GM12878 (cell line): Measurements from ENCODE around the gene TMSB4X.

Experiments used
- EP300 ChIP-seq, 2 experiments: fragments of 150-350 bp in 1 of 2; IDR thresholded peaks; 2 replicates each; pipeline ENCODE4 v1.6.1; 2011 to 2012; ENCODE audit warnings: low read depth in 2 of 2, low read length in 2 of 2, borderline replicate concordance in 1 of 2, improper control_type of control experiment in 1 of 2, inconsistent platforms in 1 of 2; ENCODE audit not compliant: control insufficient read depth in 1 of 2
- IKZF1 ChIP-seq: fragments of 450-650 bp; conservative IDR thresholded peaks from 2 replicates; pipeline ENCODE4 v1.6.1; 2017; ENCODE audit warnings: antibody characterized with exemption, mild to moderate bottlenecking
- MTA3 ChIP-seq: IDR thresholded peaks from 2 replicates; pipeline ENCODE4 v1.6.1; 2012; ENCODE audit warnings: low read length, inconsistent platforms, borderline replicate concordance
- MXI1 ChIP-seq: fragments of 150-350 bp; IDR thresholded peaks from 2 replicates; pipeline ENCODE4 v1.6.1; 2011; ENCODE audit warnings: low read depth, mild to moderate bottlenecking, inconsistent platforms, low read length, improper control_type of control experiment
- POLR2AphosphoS5 ChIP-seq: IDR thresholded peaks from 2 replicates; pipeline ENCODE4 v1.6.1; 2011; ENCODE audit warnings: mild to moderate bottlenecking, low read length, inconsistent platforms
- TF ChIP-seq, protein P1 (sequence below): IDR thresholded peaks from 2 replicates; pipeline ENCODE4 v1.6.1; 2012; ENCODE audit warnings: mild to moderate bottlenecking, low read depth, low read length
- TF ChIP-seq, protein P2 (sequence below), 3 experiments: IDR thresholded peaks in 2 of 3; conservative IDR thresholded peaks in 1 of 3; 2 replicates each; pipeline ENCODE4 v1.5.1; 2011; ENCODE audit warnings: low read depth in 3 of 3, low read length in 3 of 3, mild to moderate bottlenecking in 3 of 3, control low read depth in 2 of 3, moderate library complexity in 2 of 3, inconsistent platforms in 1 of 3, mixed read lengths in 1 of 3; ENCODE audit not compliant: control insufficient read depth in 2 of 3, insufficient read depth in 1 of 3; ENCODE audit errors: extremely low read depth in 1 of 3

DNA sequence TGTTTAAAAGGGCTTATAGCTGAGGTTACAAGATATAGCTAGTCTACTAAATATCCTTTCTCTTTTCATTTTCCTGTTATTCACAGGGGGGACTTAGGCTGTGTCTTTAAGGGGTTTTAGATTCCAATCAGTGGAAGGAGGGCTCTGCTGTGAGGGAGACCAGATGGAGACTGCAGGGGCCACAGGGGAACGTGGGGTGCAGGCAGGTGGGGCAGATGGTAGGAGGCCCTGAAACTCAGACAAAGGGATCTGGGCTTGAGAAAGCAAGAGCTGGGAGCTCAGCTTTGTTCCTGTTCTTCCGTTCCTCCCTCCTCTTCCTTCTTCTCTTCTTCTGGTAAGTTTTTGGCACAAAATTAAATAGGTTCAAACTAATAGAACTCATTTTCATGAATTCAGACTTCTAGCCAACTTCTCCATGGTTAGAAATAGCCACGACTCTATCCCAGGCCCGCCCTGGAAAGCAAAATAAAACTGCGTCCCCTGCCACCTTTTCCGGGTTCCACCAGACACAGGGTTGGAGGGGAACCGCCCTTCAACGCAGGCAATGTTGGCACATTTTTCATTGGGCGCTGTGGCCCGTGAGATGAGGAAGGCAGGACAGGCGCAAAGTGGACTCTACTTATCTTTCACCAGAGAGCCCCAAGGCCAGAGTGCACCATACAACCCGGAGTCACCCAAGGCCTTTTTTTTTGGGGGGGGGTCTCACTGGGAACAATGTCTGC, 3.5 kb upstream of the TMSB4X start:
- no peak; the same call in 1 of the 2 replicates for TF ChIP-seq IKZF1
- TF ChIP-seq, protein P1, sequence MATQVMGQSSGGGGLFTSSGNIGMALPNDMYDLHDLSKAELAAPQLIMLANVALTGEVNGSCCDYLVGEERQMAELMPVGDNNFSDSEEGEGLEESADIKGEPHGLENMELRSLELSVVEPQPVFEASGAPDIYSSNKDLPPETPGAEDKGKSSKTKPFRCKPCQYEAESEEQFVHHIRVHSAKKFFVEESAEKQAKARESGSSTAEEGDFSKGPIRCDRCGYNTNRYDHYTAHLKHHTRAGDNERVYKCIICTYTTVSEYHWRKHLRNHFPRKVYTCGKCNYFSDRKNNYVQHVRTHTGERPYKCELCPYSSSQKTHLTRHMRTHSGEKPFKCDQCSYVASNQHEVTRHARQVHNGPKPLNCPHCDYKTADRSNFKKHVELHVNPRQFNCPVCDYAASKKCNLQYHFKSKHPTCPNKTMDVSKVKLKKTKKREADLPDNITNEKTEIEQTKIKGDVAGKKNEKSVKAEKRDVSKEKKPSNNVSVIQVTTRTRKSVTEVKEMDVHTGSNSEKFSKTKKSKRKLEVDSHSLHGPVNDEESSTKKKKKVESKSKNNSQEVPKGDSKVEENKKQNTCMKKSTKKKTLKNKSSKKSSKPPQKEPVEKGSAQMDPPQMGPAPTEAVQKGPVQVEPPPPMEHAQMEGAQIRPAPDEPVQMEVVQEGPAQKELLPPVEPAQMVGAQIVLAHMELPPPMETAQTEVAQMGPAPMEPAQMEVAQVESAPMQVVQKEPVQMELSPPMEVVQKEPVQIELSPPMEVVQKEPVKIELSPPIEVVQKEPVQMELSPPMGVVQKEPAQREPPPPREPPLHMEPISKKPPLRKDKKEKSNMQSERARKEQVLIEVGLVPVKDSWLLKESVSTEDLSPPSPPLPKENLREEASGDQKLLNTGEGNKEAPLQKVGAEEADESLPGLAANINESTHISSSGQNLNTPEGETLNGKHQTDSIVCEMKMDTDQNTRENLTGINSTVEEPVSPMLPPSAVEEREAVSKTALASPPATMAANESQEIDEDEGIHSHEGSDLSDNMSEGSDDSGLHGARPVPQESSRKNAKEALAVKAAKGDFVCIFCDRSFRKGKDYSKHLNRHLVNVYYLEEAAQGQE, result no peak
- no peak; the same call in 1 of the 2 replicates for TF ChIP-seq POLR2AphosphoS5
- no peak for TF ChIP-seq EP300 (IDR thresholded peaks at IDR 0.05; ENCODE audit: borderline replicate concordance in 1 of 2, control insufficient read depth in 1 of 2, low read depth in 2 of 2, low read length in 2 of 2)
- no peak for TF ChIP-seq MTA3
- TF ChIP-seq, protein P2, sequence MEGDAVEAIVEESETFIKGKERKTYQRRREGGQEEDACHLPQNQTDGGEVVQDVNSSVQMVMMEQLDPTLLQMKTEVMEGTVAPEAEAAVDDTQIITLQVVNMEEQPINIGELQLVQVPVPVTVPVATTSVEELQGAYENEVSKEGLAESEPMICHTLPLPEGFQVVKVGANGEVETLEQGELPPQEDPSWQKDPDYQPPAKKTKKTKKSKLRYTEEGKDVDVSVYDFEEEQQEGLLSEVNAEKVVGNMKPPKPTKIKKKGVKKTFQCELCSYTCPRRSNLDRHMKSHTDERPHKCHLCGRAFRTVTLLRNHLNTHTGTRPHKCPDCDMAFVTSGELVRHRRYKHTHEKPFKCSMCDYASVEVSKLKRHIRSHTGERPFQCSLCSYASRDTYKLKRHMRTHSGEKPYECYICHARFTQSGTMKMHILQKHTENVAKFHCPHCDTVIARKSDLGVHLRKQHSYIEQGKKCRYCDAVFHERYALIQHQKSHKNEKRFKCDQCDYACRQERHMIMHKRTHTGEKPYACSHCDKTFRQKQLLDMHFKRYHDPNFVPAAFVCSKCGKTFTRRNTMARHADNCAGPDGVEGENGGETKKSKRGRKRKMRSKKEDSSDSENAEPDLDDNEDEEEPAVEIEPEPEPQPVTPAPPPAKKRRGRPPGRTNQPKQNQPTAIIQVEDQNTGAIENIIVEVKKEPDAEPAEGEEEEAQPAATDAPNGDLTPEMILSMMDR (IDR thresholded peaks at IDR 0.05 in 2 of 3, conservative IDR thresholded peaks at IDR 0.05 in 1 of 3; ENCODE audit: control insufficient read depth in 2 of 3, extremely low read depth in 1 of 3, insufficient read depth in 1 of 3, low read depth in 3 of 3, low read length in 3 of 3), result no peak
- no peak for TF ChIP-seq MXI1
